Thoracic aorta endothelial cell (primary cell): ENCODE measurements around the gene SET. TPM values are rescaled to one million over a fixed set of nuclear protein-coding genes. Genes with fewer than 3 reads are reported as not detected.

Source experiments
- small RNA-seq: library from RNA; depleted of rRNA; stranded (forward); fragments of <200 nt; gene quantifications from one replicate; pipeline ENCODE3, GENCODE V24; 2012
- total RNA-seq: library from RNA; depleted of rRNA; stranded (reverse); fragments of >200 nt; gene quantifications from 2 replicates; pipeline ENCODE4 v1.2.3, GENCODE V29; 2012

SET gene, protein sequence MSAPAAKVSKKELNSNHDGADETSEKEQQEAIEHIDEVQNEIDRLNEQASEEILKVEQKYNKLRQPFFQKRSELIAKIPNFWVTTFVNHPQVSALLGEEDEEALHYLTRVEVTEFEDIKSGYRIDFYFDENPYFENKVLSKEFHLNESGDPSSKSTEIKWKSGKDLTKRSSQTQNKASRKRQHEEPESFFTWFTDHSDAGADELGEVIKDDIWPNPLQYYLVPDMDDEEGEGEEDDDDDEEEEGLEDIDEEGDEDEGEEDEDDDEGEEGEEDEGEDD
- 676 and 721 TPM in 2 replicates for total RNA-seq

DNA sequence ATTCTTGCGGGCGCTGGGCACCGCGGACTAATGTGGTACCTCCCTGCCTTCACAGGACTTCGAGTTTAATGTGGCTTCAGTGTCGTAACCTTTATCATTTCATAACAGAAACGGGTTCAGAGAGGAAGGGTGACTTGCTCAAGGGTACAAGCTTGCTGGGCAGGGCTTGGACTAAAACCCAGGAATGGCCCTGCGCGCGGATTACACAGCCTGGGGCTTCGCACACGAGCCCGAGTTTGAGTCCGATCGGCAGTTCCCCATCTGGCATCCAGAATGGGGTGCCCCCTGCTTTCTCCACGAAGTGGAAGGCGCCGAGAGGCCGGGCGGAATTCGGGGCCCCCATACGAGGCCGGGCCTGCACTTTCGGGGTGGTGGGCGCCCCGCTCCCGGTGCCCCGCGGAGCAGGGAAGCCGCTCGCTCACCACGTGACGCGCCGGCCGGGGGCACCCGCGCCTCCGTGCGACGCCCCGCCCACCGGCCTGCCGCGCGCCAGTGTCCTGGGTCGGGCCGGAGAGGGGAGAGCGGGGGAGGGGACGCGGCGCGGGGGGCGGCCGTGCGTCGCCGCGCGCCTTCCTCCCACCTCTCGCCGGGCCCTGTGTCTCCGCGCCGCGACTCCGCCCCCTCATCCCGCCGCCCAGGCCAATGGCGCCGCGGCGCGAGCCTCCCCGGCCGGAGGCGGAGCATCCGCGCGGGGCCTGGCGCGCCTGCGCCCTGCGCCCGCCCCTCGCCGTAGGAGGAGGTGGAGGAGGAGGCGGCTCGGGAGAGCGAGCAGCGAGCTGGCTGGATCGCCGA, at the start of gene SET:
TSS of gene SET (plus strand) at position 722 of the 792 bp plus-strand sequence. CDS start 361 bp downstream, outside the sequence.

DNA sequence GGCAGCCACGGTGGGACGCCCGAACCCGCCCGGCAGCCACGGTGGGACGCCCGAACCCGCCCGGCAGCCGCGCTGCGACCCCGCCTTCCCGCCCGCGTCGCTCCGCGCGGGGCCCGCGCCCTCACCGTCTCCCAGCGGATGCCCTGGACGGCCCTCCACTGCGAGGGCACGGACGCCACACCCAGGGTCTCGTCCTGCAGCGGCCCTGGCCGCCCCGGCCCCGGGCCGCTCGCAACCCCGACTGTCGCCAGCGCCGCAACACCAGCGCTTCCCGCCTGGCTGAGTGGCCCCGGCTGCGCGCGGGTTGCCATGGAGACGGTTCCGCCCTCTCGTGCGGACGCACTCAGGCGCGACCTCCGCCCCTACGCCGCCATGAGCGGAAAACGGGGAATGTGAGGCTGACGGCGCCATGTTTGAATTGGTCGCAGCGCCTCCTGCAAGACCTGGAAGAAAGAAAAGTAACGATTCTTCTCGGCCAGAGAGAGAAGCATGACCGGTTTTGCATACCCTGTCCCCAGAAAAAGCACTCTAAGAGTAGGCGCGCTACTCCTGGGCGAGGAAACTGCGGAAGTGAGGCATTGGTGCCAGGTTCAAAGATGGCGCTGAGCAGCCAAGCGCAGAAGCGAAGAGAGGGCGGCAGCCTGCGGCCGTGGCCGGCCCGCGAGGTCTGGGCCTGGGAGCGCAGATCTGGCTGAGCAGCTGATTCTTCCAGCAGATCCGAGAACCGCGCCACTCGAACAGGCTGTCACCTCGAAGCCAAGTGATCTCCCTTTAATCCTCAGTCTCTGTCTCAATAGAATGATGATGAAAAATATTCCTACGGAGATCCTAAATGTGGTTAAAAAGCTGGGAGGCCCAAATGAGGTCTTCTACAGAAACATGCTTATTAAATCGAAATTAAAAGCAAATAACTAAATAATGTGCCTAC, 32.3 kb upstream of the SET start, which contains the start of gene DYNC2I2:
TSS of gene DYNC2I2 (minus strand) at position 432 of the 928 bp plus-strand sequence. CDS start at position 311, 121 bp downstream.

DNA sequence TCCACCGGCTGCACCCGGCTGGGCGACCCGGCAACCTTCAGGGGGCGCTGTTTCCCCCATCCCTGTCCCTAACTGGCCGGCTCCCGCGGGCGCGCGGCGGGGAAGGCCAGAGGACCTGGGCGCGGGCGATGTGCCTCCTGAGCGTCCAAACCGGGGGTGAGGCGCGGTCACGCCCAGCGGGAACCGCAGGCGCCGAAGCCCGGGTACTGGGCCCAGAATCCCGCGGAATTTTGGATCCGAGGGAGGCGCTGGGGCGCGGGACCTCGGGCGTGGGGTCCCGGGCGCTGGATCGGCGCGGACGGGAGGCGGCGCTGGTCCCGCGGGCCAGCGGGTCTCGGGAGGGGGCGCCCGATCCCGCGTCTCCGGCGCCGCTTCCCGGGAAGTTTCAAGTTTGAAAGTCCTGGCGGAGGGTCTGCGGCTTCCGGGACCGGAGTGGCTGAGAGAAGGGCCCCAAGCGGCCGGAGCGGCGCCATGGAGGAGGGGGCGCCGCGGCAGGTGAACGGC, 13.5 kb downstream of the SET start, which contains the start of gene PKN3:
TSS of gene PKN3 (plus strand) at position 59 of the 504 bp plus-strand sequence. CDS start at position 472, 413 bp downstream.

DNA sequence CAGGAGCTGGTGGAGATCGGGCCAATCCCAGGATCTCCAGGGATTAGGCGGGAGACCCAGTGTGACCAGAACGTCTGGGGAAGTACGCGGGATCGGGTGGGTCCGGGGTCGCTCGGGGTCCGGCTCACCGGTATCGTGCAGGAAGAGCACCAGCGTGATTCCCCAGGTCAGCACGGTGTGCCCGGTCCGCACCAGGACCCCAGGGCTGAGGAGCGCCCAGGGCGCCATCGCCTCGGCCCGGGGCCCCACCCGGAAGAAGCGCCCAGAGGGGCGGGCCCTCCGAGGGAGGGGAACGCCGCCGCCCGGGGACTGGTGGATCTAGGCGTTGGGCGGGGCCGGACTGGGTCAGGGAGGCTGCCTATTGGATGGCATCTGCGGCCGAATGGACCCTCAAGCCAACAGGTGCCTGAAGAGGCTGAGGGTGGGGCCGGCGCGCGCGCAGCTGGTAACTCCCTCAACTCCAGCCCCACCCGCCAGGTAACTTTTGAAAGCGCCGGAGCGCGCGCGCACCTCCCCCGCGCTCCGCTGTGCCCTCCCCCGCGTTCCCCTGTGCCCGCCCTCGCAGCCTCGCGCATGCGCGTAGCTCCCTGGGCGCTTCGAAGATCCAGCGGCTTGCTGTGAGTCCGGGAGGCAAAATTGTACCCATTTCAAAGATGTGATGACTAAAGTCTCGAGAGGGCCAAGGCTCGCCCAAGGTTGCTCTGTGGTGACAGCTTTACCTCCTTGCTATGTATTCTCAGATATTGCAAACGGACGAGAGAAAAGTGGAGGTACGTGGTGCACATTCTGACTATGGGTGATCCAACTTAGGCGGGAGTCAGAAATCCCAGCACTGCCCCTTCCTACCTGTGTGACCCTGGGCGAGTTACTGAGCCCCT, 35.1 kb downstream of the SET start, which contains the start of gene ZDHHC12:
TSS of gene ZDHHC12 (minus strand) at position 262 of the 878 bp plus-strand sequence. CDS start at position 228, 34 bp downstream.

Small RNAs within 50 kb of the gene (small RNA-seq; reads per million reads assigned to genes)
- gene RF00017 (not detected), gene RN7SL560P (not detected)

Other genes starting within 250 kb of the SET start
- 41.6 and 44.8 TPM in 2 replicates for gene ODF2, start 233.2 kb upstream of the SET start, total RNA-seq
- 27.4 and 34.9 TPM in 2 replicates for gene GLE1, start 184.5 kb upstream of the SET start, total RNA-seq
- 372 and 467 TPM in 2 replicates for gene SPTAN1, start 136.6 kb upstream of the SET start, total RNA-seq
- 57.2 and 67.6 TPM in 2 replicates for gene DYNC2I2, start 32.4 kb upstream of the SET start, total RNA-seq
- 20.6 and 31.9 TPM in 2 replicates for gene PKN3, start 13.3 kb downstream of the SET start, total RNA-seq
- gene ZDHHC12, start 34.9 kb downstream of the SET start, total RNA-seq: 21.4 and 27.4 TPM in 2 replicates
- 13.0 and 16.4 TPM in 2 replicates for gene ZER1, start 82.7 kb downstream of the SET start, total RNA-seq
- 20.5 and 22.1 TPM in 2 replicates for gene TBC1D13, start 98.0 kb downstream of the SET start, total RNA-seq
- 18.3 and 20.5 TPM in 2 replicates for gene ENDOG, start 129.3 kb downstream of the SET start, total RNA-seq
- 20.5 and 22.8 TPM in 2 replicates for gene SPOUT1, start 140.6 kb downstream of the SET start, total RNA-seq
- gene KYAT1, start 192.7 kb downstream of the SET start, total RNA-seq: 8.5 and 9.0 TPM in 2 replicates
- gene LRRC8A, start 192.9 kb downstream of the SET start, total RNA-seq: 118 and 154 TPM in 2 replicates
- gene PHYHD1, start 231.8 kb downstream of the SET start, total RNA-seq: 0.79 and 1.3 TPM in 2 replicates